HepG2 (cell line): ENCODE measurements around the gene TP53. TPM values are rescaled to one million over a fixed set of nuclear protein-coding genes. Genes with fewer than 3 reads are reported as not detected.
A peak's percentile ranks its signal among the peaks of the same experiment; 100 is the strongest.

ENCODE experiments used
- CC2D1A ChIP-seq: sonication (generic); formaldehyde crosslinking; IDR thresholded peaks from 2 replicates; pipeline ENCODE4 v1.8.1; 2023; ENCODE audit warnings: mild to moderate bottlenecking, missing genetic modification reagents
- JUND ChIP-seq: sonication (generic); formaldehyde crosslinking; IDR thresholded peaks from 2 replicates; pipeline ENCODE4 v1.8.0; 2022; ENCODE audit warnings: mild to moderate bottlenecking, missing genetic modification reagents
- MLLT10 ChIP-seq: sonication (generic); formaldehyde crosslinking; IDR thresholded peaks from 2 replicates; pipeline ENCODE4 v1.4.0; 2020; ENCODE audit warnings: missing genetic modification reagents
- NFATC3 ChIP-seq: sonication (generic); formaldehyde crosslinking; IDR thresholded peaks from 2 replicates; pipeline ENCODE4 v1.5.1; 2020; ENCODE audit warnings: mild to moderate bottlenecking, missing genetic modification reagents
- PHF21A ChIP-seq: sonication (generic); formaldehyde crosslinking; IDR thresholded peaks from 2 replicates; pipeline ENCODE4 v1.5.0; 2020; ENCODE audit warnings: mild to moderate bottlenecking, missing genetic modification reagents
- POLR2A ChIP-seq, 2 experiments: IDR thresholded peaks; 2 replicates each; pipeline ENCODE4 v1.6.1; 2011; ENCODE audit warnings: low read depth in 2 of 2, low read length in 2 of 2, mild to moderate bottlenecking in 1 of 2, moderate library complexity in 1 of 2; ENCODE audit not compliant: insufficient read depth in 1 of 2
- YY1 ChIP-seq: IDR thresholded peaks from 2 replicates; pipeline ENCODE4 v1.6.1; 2011; ENCODE audit warnings: low read length, low read depth, moderate library complexity, mild to moderate bottlenecking; ENCODE audit not compliant: insufficient read depth, insufficient replicate concordance
- ZNF670 ChIP-seq: sonication (generic); formaldehyde crosslinking; IDR thresholded peaks from 2 replicates; pipeline ENCODE4 v1.8.0; 2022; ENCODE audit warnings: mild to moderate bottlenecking, missing genetic modification reagents, borderline replicate concordance
- ZNF747 ChIP-seq: sonication (generic); formaldehyde crosslinking; IDR thresholded peaks from 2 replicates; pipeline ENCODE4 v1.8.1; 2023; ENCODE audit warnings: missing genetic modification reagents, mild to moderate bottlenecking, borderline replicate concordance
- ZNF776 ChIP-seq: sonication (generic); formaldehyde crosslinking; IDR thresholded peaks from 2 replicates; pipeline ENCODE4 v1.4.0; 2020; ENCODE audit warnings: mild to moderate bottlenecking, missing genetic modification reagents
- ZNF777 ChIP-seq: sonication (generic); formaldehyde crosslinking; IDR thresholded peaks from 2 replicates; pipeline ENCODE4 v1.4.0; 2020; ENCODE audit warnings: missing genetic modification reagents
- ZSCAN30 ChIP-seq: sonication (generic); formaldehyde crosslinking; IDR thresholded peaks from 2 replicates; pipeline ENCODE4 v1.5.0; 2020; ENCODE audit warnings: mild to moderate bottlenecking, missing genetic modification reagents
- polyA plus RNA-seq, 8 experiments: library from polyadenylated mRNA; depleted of rRNA in 3 of 8; stranded (reverse) in 7 of 8; unstranded in 1 of 8; fragments of >200 nt; fragmentation: Illumina TruSeq in 4 of 8; extraction: Trizol in 4 of 8; gene quantifications; 2 replicates each; pipeline versions ENCODE4 v1.2.1 to v1.2.3, GENCODE V29; 2011 to 2016; ENCODE audit warnings: low read depth in 4 of 8, missing spikeins in 1 of 8, mixed read lengths in 1 of 8; ENCODE audit not compliant: insufficient read depth in 1 of 8
- total RNA-seq, 5 experiments: library from RNA; depleted of rRNA; stranded (reverse); fragments of >200 nt; fragmentation: Illumina TruSeq; extraction: Trizol; gene quantifications; 2 replicates each; pipeline ENCODE4 v1.2.3, GENCODE V29; 2016; ENCODE audit warnings: low read depth in 1 of 5
- TF ChIP-seq, protein P1 (sequence below): sonication (generic); formaldehyde crosslinking; IDR thresholded peaks from 2 replicates; pipeline ENCODE4 v1.5.1; 2020; ENCODE audit warnings: missing genetic modification reagents, mild to moderate bottlenecking, borderline replicate concordance
- TF ChIP-seq, protein P2 (sequence below): sonication (generic); formaldehyde crosslinking; IDR thresholded peaks from 2 replicates; pipeline ENCODE4 v1.5.0; 2020; ENCODE audit warnings: mild to moderate bottlenecking, missing genetic modification reagents
- TF ChIP-seq, protein P3 (sequence below): IDR thresholded peaks from 2 replicates; pipeline ENCODE4 v1.6.1; 2016; ENCODE audit warnings: missing genetic modification reagents, missing compliant biosample characterization
- TF ChIP-seq, protein P4 (sequence below): sonication (generic); formaldehyde crosslinking; IDR thresholded peaks from 2 replicates; pipeline ENCODE4 v1.4.0; 2020; ENCODE audit warnings: missing genetic modification reagents
- TF ChIP-seq, protein P5 (sequence below): sonication (generic); formaldehyde crosslinking; IDR thresholded peaks from 2 replicates; pipeline ENCODE4 v1.4.0; 2020; ENCODE audit warnings: missing genetic modification reagents
- TF ChIP-seq, protein P6 (sequence below): sonication (generic); formaldehyde crosslinking; IDR thresholded peaks from 2 replicates; pipeline ENCODE4 v1.5.0; 2020; ENCODE audit warnings: mild to moderate bottlenecking, missing genetic modification reagents

Gene TP53
- total and polyA plus RNA-seq, 2 of the 13 experiments (the other 11 are each of a cell fraction or from before 2014, with no cell fraction given): 17.1 to 29.9 TPM

DNA sequence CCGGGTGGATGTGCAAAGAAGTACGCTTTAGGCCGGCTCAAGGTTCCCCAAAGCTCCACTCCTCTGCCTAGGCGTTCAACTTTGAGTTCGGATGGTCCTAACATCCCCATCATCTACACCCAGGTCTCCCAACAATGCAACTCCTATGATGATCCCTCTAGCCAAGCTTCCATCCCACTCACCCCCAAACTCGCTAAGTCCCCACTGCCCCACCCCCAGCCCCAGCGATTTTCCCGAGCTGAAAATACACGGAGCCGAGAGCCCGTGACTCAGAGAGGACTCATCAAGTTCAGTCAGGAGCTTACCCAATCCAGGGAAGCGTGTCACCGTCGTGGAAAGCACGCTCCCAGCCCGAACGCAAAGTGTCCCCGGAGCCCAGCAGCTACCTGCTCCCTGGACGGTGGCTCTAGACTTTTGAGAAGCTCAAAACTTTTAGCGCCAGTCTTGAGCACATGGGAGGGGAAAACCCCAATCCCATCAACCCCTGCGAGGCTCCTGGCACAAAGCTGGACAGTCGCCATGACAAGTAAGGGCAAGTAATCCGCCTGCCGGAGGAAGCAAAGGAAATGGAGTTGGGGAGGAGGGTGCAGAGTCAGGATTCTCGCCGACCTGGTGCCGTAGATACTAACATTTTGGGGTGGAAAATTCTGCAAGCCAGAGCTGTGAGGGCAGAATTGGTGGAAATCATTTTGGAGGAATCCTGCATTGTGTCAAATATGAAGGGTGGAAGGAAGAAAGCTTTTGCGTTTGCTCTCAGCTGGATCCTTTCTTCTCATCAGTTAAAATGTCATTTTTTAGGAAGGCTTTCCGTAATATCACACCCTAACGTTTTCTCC lies at the start of gene TP53 (continued):
- TF ChIP-seq, protein P1, sequence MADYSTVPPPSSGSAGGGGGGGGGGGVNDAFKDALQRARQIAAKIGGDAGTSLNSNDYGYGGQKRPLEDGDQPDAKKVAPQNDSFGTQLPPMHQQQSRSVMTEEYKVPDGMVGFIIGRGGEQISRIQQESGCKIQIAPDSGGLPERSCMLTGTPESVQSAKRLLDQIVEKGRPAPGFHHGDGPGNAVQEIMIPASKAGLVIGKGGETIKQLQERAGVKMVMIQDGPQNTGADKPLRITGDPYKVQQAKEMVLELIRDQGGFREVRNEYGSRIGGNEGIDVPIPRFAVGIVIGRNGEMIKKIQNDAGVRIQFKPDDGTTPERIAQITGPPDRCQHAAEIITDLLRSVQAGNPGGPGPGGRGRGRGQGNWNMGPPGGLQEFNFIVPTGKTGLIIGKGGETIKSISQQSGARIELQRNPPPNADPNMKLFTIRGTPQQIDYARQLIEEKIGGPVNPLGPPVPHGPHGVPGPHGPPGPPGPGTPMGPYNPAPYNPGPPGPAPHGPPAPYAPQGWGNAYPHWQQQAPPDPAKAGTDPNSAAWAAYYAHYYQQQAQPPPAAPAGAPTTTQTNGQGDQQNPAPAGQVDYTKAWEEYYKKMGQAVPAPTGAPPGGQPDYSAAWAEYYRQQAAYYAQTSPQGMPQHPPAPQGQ: no peak
- TF ChIP-seq ZNF670 (CRISPR knock-in tag) (peak; percentile 12; the same call in 1 of the 2 replicates), ZNF777 (CRISPR knock-in tag) (peak; percentile 15; the same call in 1 of the 2 replicates), ZSCAN30 (CRISPR knock-in tag) (no peak), ZNF776 (CRISPR knock-in tag) (peak; percentile 56; the same call in 1 of the 2 replicates), ZNF747 (CRISPR knock-in tag) (peak; percentile 72; the same call in 1 of the 2 replicates), YY1 (peak; percentile 99), POLR2A (IDR thresholded peaks at IDR 0.05; ENCODE audit: insufficient read depth in 1 of 2, low read depth in 2 of 2, low read length in 2 of 2) (peak; percentile 97 to 98), PHF21A (CRISPR knock-in tag) (peak; percentile 42; the same call in 1 of the 2 replicates), MLLT10 (0 out of 2 replicates have a peak, but pooled peaks have one; percentile 62), JUND (no peak), NFATC3 (CRISPR knock-in tag) (0 out of 2 replicates have a peak, but pooled peaks have one; percentile 22), CC2D1A (CRISPR knock-in tag) (no peak)
- TF ChIP-seq, protein P2, sequence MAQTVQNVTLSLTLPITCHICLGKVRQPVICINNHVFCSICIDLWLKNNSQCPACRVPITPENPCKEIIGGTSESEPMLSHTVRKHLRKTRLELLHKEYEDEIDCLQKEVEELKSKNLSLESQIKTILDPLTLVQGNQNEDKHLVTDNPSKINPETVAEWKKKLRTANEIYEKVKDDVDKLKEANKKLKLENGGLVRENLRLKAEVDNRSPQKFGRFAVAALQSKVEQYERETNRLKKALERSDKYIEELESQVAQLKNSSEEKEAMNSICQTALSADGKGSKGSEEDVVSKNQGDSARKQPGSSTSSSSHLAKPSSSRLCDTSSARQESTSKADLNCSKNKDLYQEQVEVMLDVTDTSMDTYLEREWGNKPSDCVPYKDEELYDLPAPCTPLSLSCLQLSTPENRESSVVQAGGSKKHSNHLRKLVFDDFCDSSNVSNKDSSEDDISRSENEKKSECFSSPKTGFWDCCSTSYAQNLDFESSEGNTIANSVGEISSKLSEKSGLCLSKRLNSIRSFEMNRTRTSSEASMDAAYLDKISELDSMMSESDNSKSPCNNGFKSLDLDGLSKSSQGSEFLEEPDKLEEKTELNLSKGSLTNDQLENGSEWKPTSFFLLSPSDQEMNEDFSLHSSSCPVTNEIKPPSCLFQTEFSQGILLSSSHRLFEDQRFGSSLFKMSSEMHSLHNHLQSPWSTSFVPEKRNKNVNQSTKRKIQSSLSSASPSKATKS (CRISPR knock-in tag): no peak
- TF ChIP-seq, protein P3, sequence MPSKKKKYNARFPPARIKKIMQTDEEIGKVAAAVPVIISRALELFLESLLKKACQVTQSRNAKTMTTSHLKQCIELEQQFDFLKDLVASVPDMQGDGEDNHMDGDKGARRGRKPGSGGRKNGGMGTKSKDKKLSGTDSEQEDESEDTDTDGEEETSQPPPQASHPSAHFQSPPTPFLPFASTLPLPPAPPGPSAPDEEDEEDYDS (CRISPR knock-in tag): peak; percentile 84
- TF ChIP-seq, protein P4, sequence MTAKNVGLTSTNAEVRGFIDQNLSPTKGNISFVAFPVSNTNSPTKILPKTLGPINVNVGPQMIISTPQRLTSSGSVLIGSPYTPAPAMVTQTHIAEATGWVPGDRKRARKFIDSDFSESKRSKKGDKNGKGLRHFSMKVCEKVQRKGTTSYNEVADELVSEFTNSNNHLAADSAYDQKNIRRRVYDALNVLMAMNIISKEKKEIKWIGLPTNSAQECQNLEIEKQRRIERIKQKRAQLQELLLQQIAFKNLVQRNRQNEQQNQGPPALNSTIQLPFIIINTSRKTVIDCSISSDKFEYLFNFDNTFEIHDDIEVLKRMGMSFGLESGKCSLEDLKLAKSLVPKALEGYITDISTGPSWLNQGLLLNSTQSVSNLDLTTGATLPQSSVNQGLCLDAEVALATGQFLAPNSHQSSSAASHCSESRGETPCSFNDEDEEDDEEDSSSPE (CRISPR knock-in tag): peak; percentile 91
- TF ChIP-seq, protein P5, sequence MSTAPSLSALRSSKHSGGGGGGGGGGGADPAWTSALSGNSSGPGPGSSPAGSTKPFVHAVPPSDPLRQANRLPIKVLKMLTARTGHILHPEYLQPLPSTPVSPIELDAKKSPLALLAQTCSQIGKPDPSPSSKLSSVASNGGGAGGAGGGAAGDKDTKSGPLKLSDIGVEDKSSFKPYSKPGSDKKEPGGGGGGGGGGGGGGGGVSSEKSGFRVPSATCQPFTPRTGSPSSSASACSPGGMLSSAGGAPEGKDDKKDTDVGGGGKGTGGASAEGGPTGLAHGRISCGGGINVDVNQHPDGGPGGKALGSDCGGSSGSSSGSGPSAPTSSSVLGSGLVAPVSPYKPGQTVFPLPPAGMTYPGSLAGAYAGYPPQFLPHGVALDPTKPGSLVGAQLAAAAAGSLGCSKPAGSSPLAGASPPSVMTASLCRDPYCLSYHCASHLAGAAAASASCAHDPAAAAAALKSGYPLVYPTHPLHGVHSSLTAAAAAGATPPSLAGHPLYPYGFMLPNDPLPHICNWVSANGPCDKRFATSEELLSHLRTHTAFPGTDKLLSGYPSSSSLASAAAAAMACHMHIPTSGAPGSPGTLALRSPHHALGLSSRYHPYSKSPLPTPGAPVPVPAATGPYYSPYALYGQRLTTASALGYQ (CRISPR knock-in tag): no peak
- TF ChIP-seq, protein P6, sequence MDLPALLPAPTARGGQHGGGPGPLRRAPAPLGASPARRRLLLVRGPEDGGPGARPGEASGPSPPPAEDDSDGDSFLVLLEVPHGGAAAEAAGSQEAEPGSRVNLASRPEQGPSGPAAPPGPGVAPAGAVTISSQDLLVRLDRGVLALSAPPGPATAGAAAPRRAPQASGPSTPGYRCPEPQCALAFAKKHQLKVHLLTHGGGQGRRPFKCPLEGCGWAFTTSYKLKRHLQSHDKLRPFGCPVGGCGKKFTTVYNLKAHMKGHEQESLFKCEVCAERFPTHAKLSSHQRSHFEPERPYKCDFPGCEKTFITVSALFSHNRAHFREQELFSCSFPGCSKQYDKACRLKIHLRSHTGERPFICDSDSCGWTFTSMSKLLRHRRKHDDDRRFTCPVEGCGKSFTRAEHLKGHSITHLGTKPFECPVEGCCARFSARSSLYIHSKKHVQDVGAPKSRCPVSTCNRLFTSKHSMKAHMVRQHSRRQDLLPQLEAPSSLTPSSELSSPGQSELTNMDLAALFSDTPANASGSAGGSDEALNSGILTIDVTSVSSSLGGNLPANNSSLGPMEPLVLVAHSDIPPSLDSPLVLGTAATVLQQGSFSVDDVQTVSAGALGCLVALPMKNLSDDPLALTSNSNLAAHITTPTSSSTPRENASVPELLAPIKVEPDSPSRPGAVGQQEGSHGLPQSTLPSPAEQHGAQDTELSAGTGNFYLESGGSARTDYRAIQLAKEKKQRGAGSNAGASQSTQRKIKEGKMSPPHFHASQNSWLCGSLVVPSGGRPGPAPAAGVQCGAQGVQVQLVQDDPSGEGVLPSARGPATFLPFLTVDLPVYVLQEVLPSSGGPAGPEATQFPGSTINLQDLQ (CRISPR knock-in tag): no peak
